DND-41 (cell line): ENCODE measurements around the gene PTPRK.

Experiments
- CTCF ChIP-seq: IDR thresholded peaks from 2 replicates; pipeline ENCODE4 v1.5.1; 2012; ENCODE audit warnings: borderline replicate concordance, low read length, moderate library complexity, mild to moderate bottlenecking; ENCODE audit not compliant: poor library complexity, severe bottlenecking; ENCODE audit errors: extremely low read depth
- EZH2 ChIP-seq: IDR thresholded peaks from 3 replicates; pipeline ENCODE4 v1.6.1; 2012; ENCODE audit warnings: borderline replicate concordance, low read depth, mild to moderate bottlenecking, moderate library complexity, low read length, inconsistent platforms; ENCODE audit not compliant: severe bottlenecking

GRCh38 chr6:128511506-128511905 is 8.9 kb downstream of the PTPRK start:
- TF ChIP-seq CTCF (no peak), EZH2 (no peak)
